ENCODE measurements around the gene SNPH.

SNPH gene

DNA sequence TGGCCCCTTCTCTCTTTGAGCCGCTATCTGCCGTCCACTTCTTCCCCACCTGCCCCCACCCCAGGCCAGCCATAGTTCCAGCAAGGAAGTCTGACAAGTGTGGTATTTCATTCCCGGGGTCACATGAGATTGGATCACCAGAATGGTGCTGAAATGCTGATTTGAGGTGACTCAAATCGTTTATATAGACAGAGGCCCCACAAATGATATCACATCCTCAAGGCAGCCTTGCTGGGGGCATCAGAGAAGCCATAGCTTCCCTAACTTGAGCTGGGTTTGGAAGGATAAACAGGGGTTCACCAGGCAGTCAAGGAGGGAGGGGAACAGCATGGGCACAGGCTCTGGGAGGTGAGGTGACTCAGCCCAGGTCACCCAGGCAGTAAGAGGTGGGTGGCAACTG is 53.0 kb downstream of the SNPH start:
- DNase-seq (ENCODE audit: low read depth): no peak
- no peak overlapping the region for H3K4me3 ChIP-seq (ENCODE audit: low read depth, low read length)
- TF ChIP-seq MYC (IDR thresholded peaks at IDR 0.05; ENCODE audit: low read depth, low read length) (no peak), POLR2A (IDR thresholded peaks at IDR 0.05; ENCODE audit: extremely low read depth, insufficient read length) (no peak)
- TF ChIP-seq, protein P1, sequence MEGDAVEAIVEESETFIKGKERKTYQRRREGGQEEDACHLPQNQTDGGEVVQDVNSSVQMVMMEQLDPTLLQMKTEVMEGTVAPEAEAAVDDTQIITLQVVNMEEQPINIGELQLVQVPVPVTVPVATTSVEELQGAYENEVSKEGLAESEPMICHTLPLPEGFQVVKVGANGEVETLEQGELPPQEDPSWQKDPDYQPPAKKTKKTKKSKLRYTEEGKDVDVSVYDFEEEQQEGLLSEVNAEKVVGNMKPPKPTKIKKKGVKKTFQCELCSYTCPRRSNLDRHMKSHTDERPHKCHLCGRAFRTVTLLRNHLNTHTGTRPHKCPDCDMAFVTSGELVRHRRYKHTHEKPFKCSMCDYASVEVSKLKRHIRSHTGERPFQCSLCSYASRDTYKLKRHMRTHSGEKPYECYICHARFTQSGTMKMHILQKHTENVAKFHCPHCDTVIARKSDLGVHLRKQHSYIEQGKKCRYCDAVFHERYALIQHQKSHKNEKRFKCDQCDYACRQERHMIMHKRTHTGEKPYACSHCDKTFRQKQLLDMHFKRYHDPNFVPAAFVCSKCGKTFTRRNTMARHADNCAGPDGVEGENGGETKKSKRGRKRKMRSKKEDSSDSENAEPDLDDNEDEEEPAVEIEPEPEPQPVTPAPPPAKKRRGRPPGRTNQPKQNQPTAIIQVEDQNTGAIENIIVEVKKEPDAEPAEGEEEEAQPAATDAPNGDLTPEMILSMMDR (IDR thresholded peaks at IDR 0.05; ENCODE audit: low read depth, low read length): no peak
- TF ChIP-seq, protein P2, sequence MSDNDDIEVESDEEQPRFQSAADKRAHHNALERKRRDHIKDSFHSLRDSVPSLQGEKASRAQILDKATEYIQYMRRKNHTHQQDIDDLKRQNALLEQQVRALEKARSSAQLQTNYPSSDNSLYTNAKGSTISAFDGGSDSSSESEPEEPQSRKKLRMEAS (IDR thresholded peaks at IDR 0.05; ENCODE audit: low read depth, low read length): no peak

- TF ChIP-seq, protein P2 (IDR thresholded peaks at IDR 0.05; ENCODE audit: low read depth, low read length): no peak
- H3K4me3 ChIP-seq (ENCODE audit: low read depth, low read length): no peak overlapping the region
- no peak for DNase-seq (ENCODE audit: low read depth)
Measured at GRCh38 chr20:1319462-1319861, 53.4 kb downstream of the SNPH start.

- no peak overlapping the region for H3K4me3 ChIP-seq (ENCODE audit: low read depth, low read length)
- no peak for DNase-seq (ENCODE audit: low read depth)
- TF ChIP-seq, protein P2 (IDR thresholded peaks at IDR 0.05; ENCODE audit: low read depth, low read length): no peak
- no peak for TF ChIP-seq MYC (IDR thresholded peaks at IDR 0.05; ENCODE audit: low read depth, low read length)
- TF ChIP-seq POLR2A (IDR thresholded peaks at IDR 0.05; ENCODE audit: extremely low read depth, insufficient read length): no peak
- TF ChIP-seq, protein P1 (IDR thresholded peaks at IDR 0.05; ENCODE audit: low read depth, low read length): no peak
Measured at GRCh38 chr20:1320016-1320415, 53.9 kb downstream of the SNPH start.

DNA sequence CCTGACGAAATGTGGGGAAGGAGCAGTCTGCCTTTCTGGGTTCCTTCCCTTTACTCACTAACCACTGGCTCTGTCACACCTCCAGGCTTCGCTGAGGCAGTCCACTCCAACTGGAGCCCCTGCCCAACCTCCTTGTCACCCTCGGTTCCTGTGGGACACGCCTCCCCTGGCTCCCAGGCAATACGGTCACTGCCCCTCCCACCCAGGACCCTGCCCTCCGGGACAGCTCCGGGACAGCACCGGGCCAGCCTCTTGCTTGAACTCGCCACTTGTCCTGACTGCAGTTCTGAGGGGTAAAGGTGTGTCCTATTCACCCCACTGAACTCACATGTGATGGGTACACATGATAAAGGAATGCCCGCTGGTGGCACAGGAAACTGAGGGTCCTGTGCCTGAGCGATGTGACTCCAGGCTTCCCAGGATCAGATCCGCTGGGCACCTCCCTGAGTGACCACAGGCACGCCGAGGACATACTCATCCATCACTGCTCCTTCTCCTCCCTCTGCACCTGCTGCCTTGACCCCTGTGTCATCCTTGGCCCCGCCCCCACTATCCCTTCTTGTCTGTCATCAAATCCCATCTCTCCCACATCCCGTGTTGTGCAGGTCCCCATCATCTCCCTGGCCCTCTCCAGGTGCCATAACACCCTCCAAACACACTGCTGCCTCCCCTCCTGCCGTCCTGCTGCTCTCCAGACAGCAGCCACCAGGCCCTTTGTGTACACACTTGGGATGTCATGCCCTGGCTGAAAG is 55.0 kb downstream of the SNPH start:
- no peak for DNase-seq (ENCODE audit: low read depth)
- TF ChIP-seq, protein P1 (IDR thresholded peaks at IDR 0.05; ENCODE audit: low read depth, low read length): no peak
- TF ChIP-seq MYC (IDR thresholded peaks at IDR 0.05; ENCODE audit: low read depth, low read length) (no peak), POLR2A (IDR thresholded peaks at IDR 0.05; ENCODE audit: extremely low read depth, insufficient read length) (no peak)
- TF ChIP-seq, protein P2 (IDR thresholded peaks at IDR 0.05; ENCODE audit: low read depth, low read length): no peak
- H3K4me3 ChIP-seq (ENCODE audit: low read depth, low read length): no peak overlapping the region

- TF ChIP-seq, protein P1 (IDR thresholded peaks at IDR 0.05; ENCODE audit: low read depth, low read length): no peak
- TF ChIP-seq POLR2A (IDR thresholded peaks at IDR 0.05; ENCODE audit: extremely low read depth, insufficient read length) (no peak), MYC (IDR thresholded peaks at IDR 0.05; ENCODE audit: low read depth, low read length) (no peak)
- TF ChIP-seq, protein P2 (IDR thresholded peaks at IDR 0.05; ENCODE audit: low read depth, low read length): no peak
- no peak overlapping the region for H3K4me3 ChIP-seq (ENCODE audit: low read depth, low read length)
- no peak for DNase-seq (ENCODE audit: low read depth)
Measured at GRCh38 chr20:1321654-1321939, 55.5 kb downstream of the SNPH start.

DNA sequence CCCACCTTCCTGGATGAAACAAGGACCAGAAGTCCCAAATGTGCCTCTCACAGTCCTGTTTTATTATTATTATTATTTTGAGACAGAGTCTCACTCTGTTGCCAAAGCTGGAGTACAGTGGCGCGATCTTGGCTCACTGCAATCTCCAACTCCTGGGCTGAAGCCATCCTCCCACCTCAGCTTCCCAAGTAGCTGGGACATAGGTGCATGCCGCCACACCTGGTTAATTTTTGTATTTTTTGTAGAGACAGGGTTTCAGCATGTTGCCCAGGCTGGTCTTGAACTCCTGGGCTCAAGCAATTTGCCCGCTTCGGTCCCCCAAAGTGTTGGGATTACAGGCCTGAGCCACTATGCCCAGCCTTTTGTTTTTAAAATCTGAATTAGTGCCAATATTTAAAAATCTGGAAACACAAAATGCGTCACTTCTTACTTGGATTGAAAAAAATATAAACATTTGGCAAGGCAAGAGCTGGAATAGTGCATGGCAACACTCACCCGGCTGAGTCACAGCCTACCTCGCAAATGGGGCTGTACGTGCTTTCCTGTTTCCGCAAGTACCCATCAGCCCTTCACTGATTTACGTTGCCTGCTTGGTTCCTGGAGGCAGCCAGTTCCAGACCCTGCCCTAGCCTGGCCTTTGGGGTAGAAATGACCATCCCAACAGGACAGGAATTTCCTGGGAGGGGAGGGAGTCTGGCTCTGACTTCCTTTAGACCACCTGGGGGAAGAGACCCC is 56.6 kb downstream of the SNPH start:
- no peak for DNase-seq (ENCODE audit: low read depth)
- no peak overlapping the region for H3K4me3 ChIP-seq (ENCODE audit: low read depth, low read length)

More for the DNA sequence above, 56.6 kb downstream of the SNPH start:
- TF ChIP-seq POLR2A (IDR thresholded peaks at IDR 0.05; ENCODE audit: extremely low read depth, insufficient read length) (no peak), MYC (IDR thresholded peaks at IDR 0.05; ENCODE audit: low read depth, low read length) (no peak)
- TF ChIP-seq, protein P1 (IDR thresholded peaks at IDR 0.05; ENCODE audit: low read depth, low read length): no peak
- TF ChIP-seq, protein P2 (IDR thresholded peaks at IDR 0.05; ENCODE audit: low read depth, low read length): no peak

Data from NB4 (cell line).